Prostate gland (tissue), 2 donors: ENCODE data around the gene TMED6. TPM values are rescaled to one million over a fixed set of nuclear protein-coding genes. Genes with fewer than 3 reads are reported as not detected.

Source experiments
- DNase-seq: peaks from one replicate; pipeline ENCODE4 v3.0.0-alpha.2; 2019; ENCODE audit warnings: low spot score
- H3K27ac ChIP-seq, 2 donors: fragments of 200-600 bp; sonication (generic); 2 replicates each; pipeline ENCODE4 v1.5.1; 2017 to 2019
- H3K27me3 ChIP-seq: fragments of 200-600 bp; sonication (generic); replicated peaks from 2 replicates; pipeline ENCODE4 v1.5.1; 2019; ENCODE audit not compliant: insufficient read depth
- H3K36me3 ChIP-seq, 2 donors: fragments of 200-600 bp; sonication (generic); 1 replicate in 1 of 2; 2 replicates in 1 of 2; pipeline versions ENCODE4 v1.5.1 to v1.8.1; 2017 to 2019
- H3K4me1 ChIP-seq: fragments of 200-600 bp; sonication (generic); replicated peaks from 2 replicates; pipeline ENCODE4 v1.5.1; 2019
- H3K4me3 ChIP-seq, 2 donors: fragments of 200-600 bp; sonication (generic); 2 replicates each; pipeline ENCODE4 v1.5.1; 2017 to 2019
- H3K9me3 ChIP-seq: fragments of 200-600 bp; sonication (generic); 2 replicates; pipeline ENCODE4 v1.5.1; 2017
- CTCF ChIP-seq, 4 experiments: fragments of 200-600 bp in 2 of 4; fragments of 450-650 bp in 2 of 4; sonication (generic) in 2 of 4; IDR thresholded peaks; 1 replicate in 3 of 4; 2 replicates in 1 of 4; pipeline ENCODE4 v1.5.1; 2016 to 2019; ENCODE audit warnings: antibody characterized with exemption in 4 of 4, mild to moderate bottlenecking in 2 of 4, moderate library complexity in 2 of 4
- POLR2A ChIP-seq: fragments of 450-650 bp; IDR thresholded peaks from one replicate; pipeline ENCODE4 v1.6.1; 2016; ENCODE audit warnings: antibody characterized with exemption, mild to moderate bottlenecking
- POLR2AphosphoS5 ChIP-seq: sonication (generic); formaldehyde crosslinking; IDR thresholded peaks from one replicate; pipeline ENCODE4 v1.6.1; 2017; ENCODE audit warnings: antibody characterized with exemption
- WGBS: methylation state at CpG from one replicate; pipeline ENCODE4 v1.1.5; 2018; 5-methylcytosine and 5-hydroxymethylcytosine counted together
- intact Hi-C: fragments of 100-400 bp; cut with DNase I; formaldehyde crosslinking; loops from one replicate; pipeline ENCODE4 v1.14.2; 2022
- total RNA-seq, 2 donors: library from RNA; depleted of rRNA; stranded (reverse); fragments of >200 nt; gene quantifications; one replicate each; pipeline ENCODE4 v1.1.0, GENCODE V29; 2016

TMED6 gene
- total RNA-seq, 2 donors from 2014 or later: 1.1 TPM; not detected in 1

GRCh38 chr16:69329369-69330285 is 22.0 kb downstream of the TMED6 start:
- no peak for DNase-seq
- Histone ChIP-seq H3K36me3 (peaks cover 5 to 10% of the 10 kb centered on the region in 2 donors), H3K4me1 (peaks cover 14% of the 10 kb centered on the region), H3K27me3 (no peaks in the 10 kb centered on the region), H3K9me3 (no peaks in the 10 kb centered on the region), H3K27ac (peak overlapping the region; percentile 87 to 90), H3K4me3 (peak overlapping the region; percentile 85 to 92)
- WGBS: 13% methylated on average over 32 of the region's 77 CpGs
- intact Hi-C loops: no loop called here
- TF ChIP-seq CTCF (IDR thresholded peaks at IDR 0.05) (no peak), POLR2A (no peak), POLR2AphosphoS5 (no peak)

GRCh38 chr16:69328854-69329316 is 22.7 kb downstream of the TMED6 start:
- no peak for DNase-seq
- H3K36me3 ChIP-seq: peaks cover 5 to 8% of the 10 kb centered on the region in 2 donors
- 48% methylated on average over 10 of the region's 10 CpGs for WGBS
- H3K9me3 ChIP-seq: no peaks in the 10 kb centered on the region
- no peak for TF ChIP-seq POLR2AphosphoS5
- no peak for TF ChIP-seq CTCF (IDR thresholded peaks at IDR 0.05)
- no peak for TF ChIP-seq POLR2A
- intact Hi-C loops: no loop called here
- H3K4me1 ChIP-seq: peaks cover 14% of the 10 kb centered on the region
- peak overlapping the region; percentile 85 to 92 for H3K4me3 ChIP-seq
- no peaks in the 10 kb centered on the region for H3K27me3 ChIP-seq
- no peak overlapping the region for H3K27ac ChIP-seq

GRCh38 chr16:69327585-69328310 is 23.8 kb downstream of the TMED6 start:
- 93% methylated on average over 14 of the region's 14 CpGs for WGBS
- no peak overlapping the region for H3K27ac ChIP-seq

GRCh38 chr16:69326172-69326873 is 25.3 kb downstream of the TMED6 start:
- H3K36me3 ChIP-seq: peaks cover 5 to 13% of the 10 kb centered on the region in 2 donors
- H3K4me1 ChIP-seq: peaks cover 14% of the 10 kb centered on the region
- DNase-seq: no peak
- WGBS: 44% methylated on average over 7 of the region's 7 CpGs
- no peak overlapping the region for H3K27ac ChIP-seq
- no peaks in the 10 kb centered on the region for H3K9me3 ChIP-seq
- no peak for TF ChIP-seq POLR2A
- intact Hi-C loops: no loop called here
- H3K4me3 ChIP-seq: no peak overlapping the region
- H3K27me3 ChIP-seq: no peaks in the 10 kb centered on the region

More at GRCh38 chr16:69327585-69328310, 23.8 kb downstream of the TMED6 start:
- intact Hi-C loops: no loop called here
- no peak for DNase-seq
- H3K36me3 ChIP-seq: peaks cover under 1 to 12% of the 10 kb centered on the region in 2 donors
- H3K4me1 ChIP-seq: peaks cover 14% of the 10 kb centered on the region
- H3K4me3 ChIP-seq: no peak overlapping the region
- no peaks in the 10 kb centered on the region for H3K27me3 ChIP-seq
- TF ChIP-seq POLR2A: no peak
- no peak for TF ChIP-seq CTCF (IDR thresholded peaks at IDR 0.05)
- TF ChIP-seq POLR2AphosphoS5: no peak
- H3K9me3 ChIP-seq: no peaks in the 10 kb centered on the region

GRCh38 chr16:69325784-69326171 is 25.8 kb downstream of the TMED6 start:
- 82% methylated on average over 6 of the region's 6 CpGs for WGBS

More at GRCh38 chr16:69325784-69326171, 25.8 kb downstream of the TMED6 start:
- intact Hi-C loops: no loop called here
- DNase-seq: no peak
- no peak for TF ChIP-seq POLR2AphosphoS5
- TF ChIP-seq POLR2A: no peak
- no peak for TF ChIP-seq CTCF (IDR thresholded peaks at IDR 0.05)
- no peak overlapping the region for H3K4me3 ChIP-seq
- no peaks in the 10 kb centered on the region for H3K9me3 ChIP-seq
- no peaks in the 10 kb centered on the region for H3K27me3 ChIP-seq
- H3K4me1 ChIP-seq: peaks cover 14% of the 10 kb centered on the region
- peaks cover 10 to 18% of the 10 kb centered on the region in 2 donors for H3K36me3 ChIP-seq
- no peak overlapping the region for H3K27ac ChIP-seq
